Right lobe of liver (tissue), 4 donors: Measurements from ENCODE around the gene RHOJ.

Experiments
- POLR2A ChIP-seq: fragments of 450-650 bp; IDR thresholded peaks from one replicate; pipeline ENCODE4 v1.6.1; 2017; ENCODE audit warnings: antibody characterized with exemption, mild to moderate bottlenecking
- TF ChIP-seq, protein P1 (sequence below), 4 donors: fragments of 200-600 bp in 3 of 4; fragments of 450-650 bp in 1 of 4; IDR thresholded peaks; one replicate each; pipeline versions ENCODE4 v1.5.1 to v1.8.0; 2016 to 2022; ENCODE audit warnings: antibody characterized with exemption in 4 of 4, mild to moderate bottlenecking in 2 of 4
- donor health status: DM: no; HTN: no; CAD: no.
- donor health status: DM: no; HTN: no; CAD: no.
- donor health status: DM: no; HTN: yes; CAD: no.

DNA sequence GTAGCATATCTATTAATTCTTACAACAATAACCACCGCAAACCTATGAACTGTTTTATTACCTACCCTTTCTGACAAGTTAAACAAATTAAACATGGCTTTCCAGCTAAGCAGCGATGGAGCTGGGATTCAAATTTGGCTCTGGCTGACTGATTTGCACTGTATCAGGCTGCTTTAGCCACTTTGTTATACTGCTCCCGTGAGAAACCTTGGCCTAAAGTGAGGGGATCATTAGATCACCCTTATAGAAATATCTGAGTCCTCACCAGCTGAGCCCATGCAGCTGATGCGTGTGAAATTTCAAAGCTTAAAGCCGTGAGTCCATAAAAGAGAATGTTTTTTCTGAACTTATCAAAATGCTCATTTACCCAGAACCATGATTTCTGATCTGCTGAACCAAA is 122.6 kb downstream of the RHOJ start:
- TF ChIP-seq, protein P1, sequence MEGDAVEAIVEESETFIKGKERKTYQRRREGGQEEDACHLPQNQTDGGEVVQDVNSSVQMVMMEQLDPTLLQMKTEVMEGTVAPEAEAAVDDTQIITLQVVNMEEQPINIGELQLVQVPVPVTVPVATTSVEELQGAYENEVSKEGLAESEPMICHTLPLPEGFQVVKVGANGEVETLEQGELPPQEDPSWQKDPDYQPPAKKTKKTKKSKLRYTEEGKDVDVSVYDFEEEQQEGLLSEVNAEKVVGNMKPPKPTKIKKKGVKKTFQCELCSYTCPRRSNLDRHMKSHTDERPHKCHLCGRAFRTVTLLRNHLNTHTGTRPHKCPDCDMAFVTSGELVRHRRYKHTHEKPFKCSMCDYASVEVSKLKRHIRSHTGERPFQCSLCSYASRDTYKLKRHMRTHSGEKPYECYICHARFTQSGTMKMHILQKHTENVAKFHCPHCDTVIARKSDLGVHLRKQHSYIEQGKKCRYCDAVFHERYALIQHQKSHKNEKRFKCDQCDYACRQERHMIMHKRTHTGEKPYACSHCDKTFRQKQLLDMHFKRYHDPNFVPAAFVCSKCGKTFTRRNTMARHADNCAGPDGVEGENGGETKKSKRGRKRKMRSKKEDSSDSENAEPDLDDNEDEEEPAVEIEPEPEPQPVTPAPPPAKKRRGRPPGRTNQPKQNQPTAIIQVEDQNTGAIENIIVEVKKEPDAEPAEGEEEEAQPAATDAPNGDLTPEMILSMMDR (IDR thresholded peaks at IDR 0.05): no peak
- no peak for TF ChIP-seq POLR2A
